Glomerular visceral epithelial cell (primary cell): Measurements from ENCODE around the gene B4GALT5.
"Not testable (repeated sequence)": the region's sequence is repeated elsewhere in the genome, so short reads cannot be mapped to it uniquely, and the experiment has no call there.

ENCODE experiments used
- DNase-seq: peaks from one replicate; pipeline ENCODE4 v3.0.0-alpha.2; 2016; ENCODE audit errors: extremely low spot score

The B4GALT5 gene, protein sequence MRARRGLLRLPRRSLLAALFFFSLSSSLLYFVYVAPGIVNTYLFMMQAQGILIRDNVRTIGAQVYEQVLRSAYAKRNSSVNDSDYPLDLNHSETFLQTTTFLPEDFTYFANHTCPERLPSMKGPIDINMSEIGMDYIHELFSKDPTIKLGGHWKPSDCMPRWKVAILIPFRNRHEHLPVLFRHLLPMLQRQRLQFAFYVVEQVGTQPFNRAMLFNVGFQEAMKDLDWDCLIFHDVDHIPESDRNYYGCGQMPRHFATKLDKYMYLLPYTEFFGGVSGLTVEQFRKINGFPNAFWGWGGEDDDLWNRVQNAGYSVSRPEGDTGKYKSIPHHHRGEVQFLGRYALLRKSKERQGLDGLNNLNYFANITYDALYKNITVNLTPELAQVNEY

GRCh38 chr20:49713753-49714712 lies at the start of gene B4GALT5:
Gene B4GALT5, minus strand, starts transcription at chr20:49713878. Its CDS starts 188 bp downstream, at chr20:49713690.
- DNase-seq, result peak; percentile 88

DNA sequence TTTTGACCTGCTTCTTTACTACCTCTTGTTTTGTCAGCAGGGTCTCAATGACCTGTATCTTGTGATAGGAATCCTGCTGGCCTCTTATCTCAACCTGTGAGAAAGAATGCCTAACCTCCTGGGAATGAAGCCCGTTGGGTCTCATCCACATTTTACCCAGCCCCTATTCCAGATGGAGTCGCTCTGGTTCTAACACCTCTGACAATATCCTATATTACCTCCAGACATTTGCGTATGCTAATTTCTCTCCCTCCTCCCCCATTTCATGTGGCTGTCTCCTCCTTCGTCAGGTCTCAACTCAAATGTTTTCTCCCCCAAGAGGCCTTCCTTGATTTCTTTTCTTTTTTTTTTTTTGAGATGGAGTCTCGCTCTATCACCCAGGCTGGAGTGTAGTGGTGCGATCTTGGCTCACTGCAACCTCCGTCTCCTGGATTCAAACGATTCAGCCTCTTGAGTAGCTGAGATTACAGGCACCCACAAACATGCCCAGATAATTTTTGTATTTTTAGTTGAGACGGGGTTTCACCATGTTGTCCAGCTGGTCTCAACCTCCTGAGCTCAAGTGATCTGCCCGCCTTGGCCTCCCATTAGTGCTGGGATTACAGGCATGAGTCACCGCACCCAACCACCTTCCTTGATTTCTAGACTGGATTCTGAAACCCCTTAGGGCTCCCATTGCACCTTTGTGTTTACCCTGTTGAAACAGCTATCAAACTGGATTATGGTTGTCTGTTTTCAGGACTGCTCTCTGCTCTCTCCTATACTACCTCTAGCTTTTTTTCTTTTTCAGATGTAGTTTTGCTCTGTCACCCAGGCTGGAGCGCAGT lies 49.5 kb upstream of the B4GALT5 start:
- no peak for DNase-seq

GRCh38 chr20:49761888-49762287 lies 48.2 kb upstream of the B4GALT5 start:
- DNase-seq, result not testable (repeated sequence)

- no peak for DNase-seq
Observed at GRCh38 chr20:49759266-49759950, 45.7 kb upstream of the B4GALT5 start.

DNA sequence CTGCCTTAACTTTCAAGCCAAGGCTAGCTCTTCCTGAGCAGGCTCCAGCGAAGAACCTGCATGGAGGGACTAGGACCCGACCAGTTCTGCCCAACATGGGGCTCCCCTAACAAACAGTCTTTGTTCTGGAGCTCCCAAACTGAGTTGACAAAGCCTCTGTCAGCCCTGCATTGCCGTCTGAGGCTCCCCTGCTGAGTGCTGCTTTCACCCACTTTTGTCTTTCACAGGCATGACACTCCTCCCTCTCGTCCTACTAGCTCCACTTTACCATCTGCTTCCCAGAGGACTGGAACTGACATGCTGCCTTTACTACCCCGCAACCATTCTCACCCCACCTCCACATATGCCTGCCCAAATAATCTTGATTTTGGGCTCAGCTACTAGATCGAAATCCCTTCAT lies 45.1 kb upstream of the B4GALT5 start:
- no peak for DNase-seq

- DNase-seq, result no peak
Observed at GRCh38 chr20:49757597-49757996, 43.9 kb upstream of the B4GALT5 start.

DNA sequence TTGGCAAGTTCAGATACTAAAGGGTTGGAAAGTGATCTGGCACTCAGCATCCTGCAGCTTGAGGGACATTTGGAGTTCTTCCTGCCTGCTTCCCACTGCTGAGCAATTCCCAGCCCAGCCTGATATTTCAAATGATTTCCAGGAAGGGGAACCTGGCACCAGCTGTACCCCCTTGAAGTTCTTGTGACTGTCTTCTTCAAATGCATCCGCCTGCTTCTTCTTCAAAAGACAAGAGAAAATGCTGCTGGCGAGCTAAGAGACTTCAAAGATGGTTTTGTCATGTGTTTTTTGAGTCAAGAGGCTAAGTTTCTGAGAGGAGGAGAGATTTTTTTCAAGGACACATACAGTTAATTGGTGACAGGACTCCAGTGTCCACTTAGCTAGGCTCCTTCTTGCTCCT lies 42.6 kb upstream of the B4GALT5 start:
- DNase-seq, result no peak

- no peak for DNase-seq
Observed at GRCh38 chr20:49754596-49754995, 40.9 kb upstream of the B4GALT5 start.

GRCh38 chr20:49753133-49753532 lies 39.5 kb upstream of the B4GALT5 start:
- DNase-seq, result no peak

- no peak for DNase-seq
Observed at GRCh38 chr20:49752201-49752903, 38.7 kb upstream of the B4GALT5 start.

DNA sequence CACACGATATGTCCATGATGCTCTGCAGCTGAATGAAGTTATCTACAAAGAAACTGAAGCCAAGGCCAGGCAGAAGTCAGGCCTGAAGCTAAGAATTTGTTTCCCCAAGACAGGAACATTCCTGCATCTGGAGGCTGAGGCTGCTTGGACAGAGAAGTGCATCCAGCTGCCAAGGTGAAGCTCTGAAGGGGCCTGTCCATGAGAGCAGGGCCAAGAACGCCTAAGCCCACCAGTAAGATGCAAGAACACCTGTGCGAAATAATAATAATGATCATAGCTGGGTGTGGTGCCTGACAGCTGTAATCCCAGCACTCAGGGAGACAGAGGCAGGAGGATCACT lies 37.7 kb upstream of the B4GALT5 start:
- DNase-seq, result no peak

DNA sequence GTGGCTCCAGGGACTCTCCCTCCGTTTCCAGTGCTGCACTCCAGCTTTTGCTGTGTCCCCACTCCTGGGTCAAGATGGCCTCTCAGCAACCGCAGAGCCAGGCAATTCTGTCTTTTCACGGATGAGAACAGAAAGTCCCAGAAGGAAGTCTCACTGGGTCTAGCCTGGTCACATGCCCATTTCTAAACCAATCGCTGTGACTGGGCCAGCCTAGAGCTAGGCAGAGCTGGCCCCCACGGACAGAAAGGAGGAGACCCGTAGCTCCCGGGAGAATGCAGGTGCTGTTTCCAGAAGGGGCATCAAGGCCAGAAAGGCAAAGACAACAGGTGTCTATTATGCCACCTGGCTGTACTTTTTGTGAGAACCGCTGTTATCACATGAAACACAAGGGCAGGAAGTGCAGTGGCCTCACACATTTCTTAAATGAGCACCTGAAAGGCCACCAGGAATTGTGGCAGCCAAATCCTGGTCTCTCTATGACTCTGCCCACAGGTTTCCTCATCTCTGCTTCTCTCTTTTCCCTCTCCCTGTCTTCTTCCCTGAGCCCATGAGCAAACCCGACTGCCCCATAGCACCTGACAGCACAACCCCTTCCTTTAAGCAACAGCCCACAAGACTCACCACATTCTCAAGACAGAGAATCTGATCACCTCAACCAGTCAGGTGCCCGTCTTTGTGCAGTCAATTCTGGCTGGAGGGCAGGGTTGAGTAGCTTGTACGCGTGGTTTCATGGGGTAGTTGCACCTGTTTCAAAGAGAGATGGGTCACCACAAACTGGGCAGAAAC lies 37.1 kb upstream of the B4GALT5 start:
- DNase-seq, result no peak

DNA sequence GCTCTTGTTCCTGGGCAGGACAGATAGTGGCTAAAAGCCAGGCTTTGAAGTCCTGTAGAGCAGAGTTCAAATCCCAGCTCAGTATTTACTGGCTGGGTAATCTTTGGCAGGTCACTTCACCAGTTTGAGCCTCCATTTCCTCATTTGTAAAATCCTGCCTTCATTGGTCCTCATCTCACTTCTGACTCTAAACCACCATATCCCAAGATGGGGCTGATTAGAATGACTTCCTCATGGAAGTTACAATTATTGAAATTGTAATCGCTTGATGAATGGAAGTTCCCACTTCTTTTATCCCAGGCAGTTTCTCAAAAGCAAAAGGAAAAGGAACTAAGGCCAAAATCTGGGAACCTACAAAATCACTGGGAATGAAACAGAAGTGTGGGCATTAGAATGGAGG lies 35.9 kb upstream of the B4GALT5 start:
- DNase-seq, result no peak

DNA sequence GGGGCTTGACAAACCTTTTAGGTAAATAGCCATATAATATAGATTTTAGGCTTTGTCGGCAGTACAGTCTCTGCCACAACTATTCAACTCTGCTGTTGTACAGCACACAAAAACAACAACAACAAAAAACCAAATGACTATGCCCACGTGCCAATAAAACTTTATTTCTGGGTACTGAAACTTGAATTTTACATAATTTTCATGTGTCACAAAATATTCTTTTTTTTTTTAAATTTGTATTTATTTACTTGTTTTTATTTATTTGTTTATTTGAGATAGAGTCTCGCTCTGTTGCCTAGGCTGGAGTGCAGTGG lies 34.8 kb upstream of the B4GALT5 start:
- no peak for DNase-seq

DNA sequence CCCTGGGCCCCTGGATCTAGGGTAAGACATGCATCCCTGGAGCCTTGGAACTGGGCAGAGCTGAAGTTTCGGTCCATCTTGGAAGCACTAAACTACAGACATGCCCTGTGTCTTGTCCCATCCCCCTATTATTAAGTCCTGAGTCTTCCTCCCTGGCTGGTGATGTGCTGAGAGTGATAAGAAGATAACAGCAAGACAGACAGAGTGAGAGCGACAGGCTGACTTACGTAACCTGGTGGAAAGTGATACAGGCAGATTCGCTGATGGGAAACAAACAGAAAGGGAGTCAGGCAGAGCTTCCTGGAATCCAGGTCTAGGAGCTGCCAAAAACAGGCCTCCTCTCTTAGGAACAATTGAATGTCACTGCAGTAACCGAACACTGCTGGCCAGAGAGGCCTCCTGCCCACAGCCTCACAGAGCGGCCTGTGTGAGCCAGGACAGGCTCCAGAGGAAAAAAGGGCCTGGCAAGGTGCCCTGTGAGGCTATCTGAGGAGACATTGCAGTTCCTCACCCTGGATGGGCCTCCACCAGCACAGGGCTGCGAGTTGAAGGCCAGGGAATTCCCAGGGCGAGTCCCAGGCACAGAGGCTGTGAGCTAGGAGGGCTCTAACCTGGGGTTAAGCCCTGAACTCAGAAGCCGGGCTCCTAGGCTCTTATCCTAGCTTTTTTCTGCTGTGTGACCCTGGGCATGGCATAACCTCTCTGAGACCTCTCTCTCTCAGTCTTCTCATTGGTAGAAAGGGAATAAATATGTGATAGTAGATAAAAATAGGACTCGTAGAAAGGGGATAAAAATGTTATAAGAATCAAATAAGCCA lies 34.2 kb upstream of the B4GALT5 start:
- DNase-seq, result no peak

DNA sequence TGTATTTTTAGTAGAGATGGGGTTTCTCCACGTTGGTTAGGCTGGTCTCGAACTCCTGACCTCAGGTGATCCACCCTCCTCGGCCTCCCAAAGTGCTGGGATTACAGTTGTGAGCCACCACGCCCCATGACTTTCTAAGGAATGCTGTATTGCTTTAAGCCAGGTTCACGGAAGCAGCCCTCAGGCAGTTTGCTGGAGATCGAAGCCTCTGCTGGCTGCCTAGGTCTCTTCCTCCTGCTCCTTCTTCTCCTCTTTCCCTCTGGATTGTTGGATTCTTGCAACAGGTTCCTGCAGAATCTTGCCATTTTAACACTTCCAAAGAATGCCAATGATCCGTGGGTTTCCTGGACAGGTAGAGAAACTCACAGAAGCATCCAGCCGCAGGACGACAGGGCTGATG lies 29.3 kb upstream of the B4GALT5 start:
- no peak for DNase-seq

- DNase-seq, result no peak
Observed at GRCh38 chr20:49741977-49742376, 28.3 kb upstream of the B4GALT5 start.

- no peak for DNase-seq
Observed at GRCh38 chr20:49740807-49741206, 27.1 kb upstream of the B4GALT5 start.

GRCh38 chr20:49739042-49739441 lies 25.4 kb upstream of the B4GALT5 start:
- DNase-seq, result no peak
